Activated T-cell treated with anti-CD3 and anti-CD28 coated beads for 48 hours (primary cell): Measurements from ENCODE around the gene SLC25A30.

Experiments used
- DNase-seq: peaks from one replicate; pipeline ENCODE4 v3.0.0-alpha.2; 2020; ENCODE audit warnings: low read depth

Gene SLC25A30

GRCh38 chr13:45417790-45418534 lies at the start of gene SLC25A30:
Gene SLC25A30, minus strand, starts transcription at chr13:45418373. Its CDS starts 6,948 bp downstream, at chr13:45411425.
- peak; percentile 90 for DNase-seq

- DNase-seq: no peak
These were observed 48.2 kb upstream of the SLC25A30 start for GRCh38 chr13:45466359-45466758.

- peak; percentile 94 for DNase-seq
These were observed 46.7 kb upstream of the SLC25A30 start, which contains the start of gene COG3 for GRCh38 chr13:45464687-45465453. Gene COG3, plus strand, starts transcription at chr13:45464939. Its CDS starts 98 bp downstream, at chr13:45465037.

GRCh38 chr13:45464141-45464686 lies 46.0 kb upstream of the SLC25A30 start:
- no peak for DNase-seq

GRCh38 chr13:45456196-45456972 lies 38.2 kb upstream of the SLC25A30 start:
- no peak for DNase-seq

GRCh38 chr13:45454204-45454603 lies 36.0 kb upstream of the SLC25A30 start:
- DNase-seq: no peak

GRCh38 chr13:45451282-45451681 lies 33.1 kb upstream of the SLC25A30 start:
- no peak for DNase-seq

GRCh38 chr13:45448965-45449559 lies 30.9 kb upstream of the SLC25A30 start:
- no peak for DNase-seq

GRCh38 chr13:45447050-45447661 lies 29.0 kb upstream of the SLC25A30 start:
- DNase-seq: no peak

- DNase-seq: no peak
These were observed 28.0 kb upstream of the SLC25A30 start for GRCh38 chr13:45446181-45446580.

GRCh38 chr13:45445053-45445452 lies 26.9 kb upstream of the SLC25A30 start:
- DNase-seq: no peak

- DNase-seq: no peak
These were observed 23.5 kb upstream of the SLC25A30 start for GRCh38 chr13:45441633-45442032.

- no peak for DNase-seq
These were observed 21.7 kb upstream of the SLC25A30 start for GRCh38 chr13:45439781-45440462.

- no peak for DNase-seq
These were observed 20.8 kb upstream of the SLC25A30 start for GRCh38 chr13:45439008-45439407.

- no peak for DNase-seq
These were observed 19.8 kb upstream of the SLC25A30 start for GRCh38 chr13:45437947-45438346.

GRCh38 chr13:45436953-45437352 lies 18.8 kb upstream of the SLC25A30 start:
- no peak for DNase-seq

- no peak for DNase-seq
These were observed 18.2 kb upstream of the SLC25A30 start for GRCh38 chr13:45436332-45436731.

- DNase-seq: no peak
These were observed 16.6 kb upstream of the SLC25A30 start for GRCh38 chr13:45434556-45435371.

GRCh38 chr13:45433381-45433790 lies 15.2 kb upstream of the SLC25A30 start:
- no peak for DNase-seq
